Mononuclear cell (primary cell): ENCODE measurements around the gene HMSD. TPM values are rescaled to one million over a fixed set of nuclear protein-coding genes. Genes with fewer than 3 reads are reported as not detected.

Source experiments
- H3K27me3 ChIP-seq: 2 replicates; pipeline ENCODE4 v1.6.0; 2011; ENCODE audit warnings: low read length, control low read depth; ENCODE audit not compliant: insufficient read depth
- H3K4me1 ChIP-seq: 2 replicates; pipeline ENCODE4 v1.5.1; 2011; ENCODE audit warnings: mild to moderate bottlenecking, low read length, control low read depth; ENCODE audit not compliant: insufficient read depth
- H3K4me3 ChIP-seq: 2 replicates; pipeline ENCODE4 v1.5.1; 2011; ENCODE audit warnings: mild to moderate bottlenecking, low read length, moderate library complexity
- H3K9me3 ChIP-seq: 2 replicates; pipeline ENCODE4 v1.5.1; 2011; ENCODE audit warnings: low read depth, mild to moderate bottlenecking, control low read depth, low read length
- total RNA-seq: library from RNA; depleted of rRNA; stranded (reverse); fragments of >200 nt; gene quantifications from one replicate; pipeline ENCODE4 v1.2.3, GENCODE V29; 2012

Gene HMSD
- total RNA-seq, 1 donor, result not detected

GRCh38 chr18:63994783-63995399 is 45.8 kb downstream of the HMSD start:
- Histone ChIP-seq H3K9me3 (peaks cover 8% of the 10 kb centered on the region), H3K4me3 (no peak overlapping the region), H3K4me1 (no peaks in the 10 kb centered on the region), H3K27me3 (no peaks in the 10 kb centered on the region)

DNA sequence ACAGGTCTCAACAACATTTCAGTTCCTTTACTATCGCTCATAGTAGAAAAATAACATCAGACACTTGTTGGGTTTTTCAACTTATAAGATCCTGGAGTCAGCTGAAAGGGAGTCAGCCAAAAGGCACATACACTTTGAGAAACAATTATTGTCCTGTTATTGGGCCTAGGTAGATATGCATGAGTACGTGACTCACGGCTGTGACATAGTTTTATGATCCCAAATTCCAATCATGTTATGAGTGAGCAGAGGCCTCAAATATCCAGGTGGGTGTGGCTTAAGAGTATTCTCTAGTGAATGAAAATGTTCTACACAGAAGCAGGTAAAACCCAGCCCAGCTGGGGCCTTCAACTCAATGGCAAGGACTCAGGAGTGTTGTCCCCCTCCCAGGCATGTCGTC is 47.9 kb downstream of the HMSD start:
- Histone ChIP-seq H3K9me3 (peaks cover 8% of the 10 kb centered on the region), H3K4me1 (no peaks in the 10 kb centered on the region), H3K27me3 (peaks cover under 1% of the 10 kb centered on the region), H3K4me3 (no peak overlapping the region)

DNA sequence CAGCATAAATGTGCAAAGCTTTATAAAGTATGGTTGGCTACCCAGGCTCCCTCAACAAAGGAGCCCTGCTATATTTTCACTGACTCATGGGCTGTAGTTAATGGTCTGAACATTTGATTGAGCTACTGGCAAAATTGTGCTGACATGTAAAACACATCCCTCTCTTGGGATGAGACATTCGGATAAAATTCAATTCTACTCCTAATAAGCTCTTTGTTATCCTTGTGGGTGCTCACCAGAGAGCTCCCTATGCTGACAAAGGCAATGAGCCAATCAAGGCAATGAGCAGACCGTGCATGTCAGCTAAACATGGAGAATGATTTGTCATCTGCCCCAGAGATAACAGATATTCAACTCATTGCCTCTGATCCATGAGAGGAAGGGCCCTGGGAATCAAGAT is 48.5 kb downstream of the HMSD start:
- H3K4me1 ChIP-seq, result no peaks in the 10 kb centered on the region
- no peak overlapping the region for H3K4me3 ChIP-seq
- H3K9me3 ChIP-seq, result peaks cover 8% of the 10 kb centered on the region
- peaks cover 3% of the 10 kb centered on the region for H3K27me3 ChIP-seq

DNA sequence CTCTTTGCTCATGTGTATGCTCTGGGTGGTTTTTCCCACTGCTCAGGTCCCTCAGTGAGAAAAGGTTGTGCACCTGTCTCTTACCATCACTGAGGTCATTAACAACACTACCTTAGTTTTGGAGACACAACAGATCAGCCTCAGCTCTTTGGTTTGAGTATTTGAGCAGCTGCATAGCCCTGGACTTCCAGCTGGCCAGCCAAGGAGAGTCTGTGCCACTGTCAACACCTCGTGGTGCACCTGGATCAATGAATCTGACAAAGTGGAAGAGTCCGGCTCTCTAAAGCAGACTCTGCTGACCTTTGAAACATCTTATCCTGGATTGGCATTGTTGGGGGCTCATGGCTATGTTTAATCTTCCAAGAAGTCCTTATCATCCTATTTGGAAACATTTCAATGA is 50.8 kb downstream of the HMSD start:
- no peak overlapping the region for H3K4me3 ChIP-seq
- H3K4me1 ChIP-seq, result no peaks in the 10 kb centered on the region
- H3K9me3 ChIP-seq, result peaks cover 8% of the 10 kb centered on the region
- H3K27me3 ChIP-seq, result peaks cover 3% of the 10 kb centered on the region

- peaks cover 3% of the 10 kb centered on the region for H3K27me3 ChIP-seq
- H3K9me3 ChIP-seq, result no peaks in the 10 kb centered on the region
- no peaks in the 10 kb centered on the region for H3K4me1 ChIP-seq
- no peak overlapping the region for H3K4me3 ChIP-seq
Observed at GRCh38 chr18:64002581-64002980, 53.5 kb downstream of the HMSD start.

GRCh38 chr18:64009305-64009704 is 60.2 kb downstream of the HMSD start:
- Histone ChIP-seq H3K4me1 (no peaks in the 10 kb centered on the region), H3K27me3 (no peaks in the 10 kb centered on the region), H3K9me3 (no peaks in the 10 kb centered on the region), H3K4me3 (no peak overlapping the region)

Other genes starting within 250 kb of the HMSD start
- gene SERPINB11, start 246.3 kb upstream of the HMSD start, total RNA-seq, result not detected
- not detected for gene SERPINB7, start 173.9 kb upstream of the HMSD start, total RNA-seq
- gene SERPINB2, start 61.6 kb upstream of the HMSD start, total RNA-seq, result 143 TPM
- gene SERPINB10, start 41.3 kb upstream of the HMSD start, total RNA-seq, result 5.7 TPM
- 18.8 TPM for gene SERPINB8, start 20.8 kb downstream of the HMSD start, total RNA-seq
- not detected for gene LINC00305, start 199.8 kb downstream of the HMSD start, total RNA-seq